ENCODE data around the gene ZDHHC11B.

DNA sequence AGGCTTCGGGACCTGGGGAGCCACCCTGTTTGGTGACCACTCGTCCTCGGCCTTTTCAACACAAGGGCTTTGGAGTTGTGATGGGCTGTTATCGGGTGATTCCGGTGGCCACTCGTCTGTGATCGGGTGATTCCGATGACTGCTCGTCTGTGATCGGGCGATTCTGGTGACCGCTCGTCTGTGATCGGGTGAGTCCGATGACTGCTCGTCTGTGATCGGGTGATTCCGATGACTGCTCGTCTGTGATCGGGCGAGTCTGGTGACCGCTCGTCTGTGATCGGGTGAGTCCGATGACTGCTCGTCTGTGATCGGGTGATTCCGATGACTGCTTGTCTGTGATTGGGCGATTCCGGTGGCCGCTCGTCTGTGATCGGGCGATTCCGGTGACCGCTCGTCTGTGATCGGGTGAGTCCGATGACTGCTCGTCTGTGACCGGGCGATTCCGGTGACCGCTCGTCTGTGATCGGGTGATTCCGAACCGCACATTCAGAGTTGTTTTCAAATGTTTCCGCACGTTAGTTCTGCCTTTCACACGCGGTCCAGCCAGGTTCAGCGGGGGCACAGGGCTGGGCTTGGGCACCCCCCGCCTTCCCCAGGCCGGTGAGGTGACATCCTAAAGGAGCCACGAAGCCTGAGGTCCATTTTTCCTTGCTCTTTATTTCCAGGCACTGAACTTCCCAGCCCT lies 121.6 kb downstream of the ZDHHC11B start:
- TF ChIP-seq, protein P1, sequence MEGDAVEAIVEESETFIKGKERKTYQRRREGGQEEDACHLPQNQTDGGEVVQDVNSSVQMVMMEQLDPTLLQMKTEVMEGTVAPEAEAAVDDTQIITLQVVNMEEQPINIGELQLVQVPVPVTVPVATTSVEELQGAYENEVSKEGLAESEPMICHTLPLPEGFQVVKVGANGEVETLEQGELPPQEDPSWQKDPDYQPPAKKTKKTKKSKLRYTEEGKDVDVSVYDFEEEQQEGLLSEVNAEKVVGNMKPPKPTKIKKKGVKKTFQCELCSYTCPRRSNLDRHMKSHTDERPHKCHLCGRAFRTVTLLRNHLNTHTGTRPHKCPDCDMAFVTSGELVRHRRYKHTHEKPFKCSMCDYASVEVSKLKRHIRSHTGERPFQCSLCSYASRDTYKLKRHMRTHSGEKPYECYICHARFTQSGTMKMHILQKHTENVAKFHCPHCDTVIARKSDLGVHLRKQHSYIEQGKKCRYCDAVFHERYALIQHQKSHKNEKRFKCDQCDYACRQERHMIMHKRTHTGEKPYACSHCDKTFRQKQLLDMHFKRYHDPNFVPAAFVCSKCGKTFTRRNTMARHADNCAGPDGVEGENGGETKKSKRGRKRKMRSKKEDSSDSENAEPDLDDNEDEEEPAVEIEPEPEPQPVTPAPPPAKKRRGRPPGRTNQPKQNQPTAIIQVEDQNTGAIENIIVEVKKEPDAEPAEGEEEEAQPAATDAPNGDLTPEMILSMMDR (IDR thresholded peaks at IDR 0.05; ENCODE audit: low read depth, low read length): no peak
- no peak for TF ChIP-seq EZH2phosphoT487 (IDR thresholded peaks at IDR 0.05; ENCODE audit: low read depth)

All from OCI-LY3 (cell line).